HG03520 (cell line): ENCODE data around the gene TTC9C.
"Not testable (repeated sequence)": the region's sequence is repeated elsewhere in the genome, so short reads cannot be mapped to it uniquely, and the experiment has no call there.

Source experiments
- ATAC-seq: cut with Tn5 transposase; IDR thresholded peaks from one replicate; pipeline ENCODE4 v1.9.1; 2021; ENCODE audit warnings: mild to moderate bottlenecking, moderate library complexity; ENCODE audit not compliant: unreplicated experiment

Gene TTC9C

DNA sequence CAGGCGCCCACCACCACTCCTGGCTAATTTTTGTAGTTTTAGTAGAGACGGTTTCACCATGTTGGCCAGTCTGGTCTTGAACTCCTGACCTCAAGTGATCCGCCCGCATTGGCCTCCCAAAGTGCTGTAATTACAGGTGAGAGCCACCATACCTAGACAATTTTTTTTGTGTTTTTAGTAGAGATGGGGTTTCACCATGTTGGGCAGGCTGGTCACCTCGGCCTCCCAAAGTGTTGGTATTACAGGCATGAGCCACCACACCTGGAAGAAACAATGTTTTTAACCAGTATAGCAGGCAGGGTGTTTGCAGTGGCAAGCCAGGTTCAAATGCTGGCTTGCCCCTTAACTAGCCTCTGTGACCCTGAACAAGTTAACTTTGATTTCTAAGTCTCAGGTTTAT lies 21.6 kb downstream of the TTC9C start:
- not testable (repeated sequence) for ATAC-seq

DNA sequence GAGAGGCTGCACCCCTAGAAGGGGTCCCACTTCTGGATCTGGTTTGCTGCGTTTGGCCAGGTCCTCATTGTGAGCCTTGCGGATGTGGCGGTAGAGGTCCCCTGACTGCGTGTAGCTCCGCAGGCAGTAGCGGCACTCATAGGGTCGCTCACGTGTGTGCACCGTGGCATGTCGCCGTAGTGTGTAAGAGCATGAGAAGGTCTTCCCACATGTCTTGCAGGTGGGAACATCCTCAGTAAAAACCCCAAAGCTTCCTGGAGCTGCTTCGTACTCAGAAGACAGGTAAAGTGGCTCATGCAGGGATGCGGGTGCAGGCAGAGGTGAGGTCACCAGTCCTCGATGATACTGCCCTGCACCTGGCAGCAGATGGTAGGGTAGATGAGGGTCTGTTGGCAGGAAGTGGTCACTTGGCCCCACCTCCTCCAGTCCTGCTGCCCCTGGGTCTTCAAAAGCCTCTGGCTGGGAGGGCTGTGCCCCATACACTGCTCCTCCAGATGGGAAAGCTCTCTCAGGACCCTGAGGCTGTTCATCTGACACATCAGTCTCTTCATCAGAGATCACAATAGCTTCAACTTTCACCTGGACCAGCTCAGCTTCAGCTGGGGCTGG lies 24.0 kb downstream of the TTC9C start:
- ATAC-seq = no peak

DNA sequence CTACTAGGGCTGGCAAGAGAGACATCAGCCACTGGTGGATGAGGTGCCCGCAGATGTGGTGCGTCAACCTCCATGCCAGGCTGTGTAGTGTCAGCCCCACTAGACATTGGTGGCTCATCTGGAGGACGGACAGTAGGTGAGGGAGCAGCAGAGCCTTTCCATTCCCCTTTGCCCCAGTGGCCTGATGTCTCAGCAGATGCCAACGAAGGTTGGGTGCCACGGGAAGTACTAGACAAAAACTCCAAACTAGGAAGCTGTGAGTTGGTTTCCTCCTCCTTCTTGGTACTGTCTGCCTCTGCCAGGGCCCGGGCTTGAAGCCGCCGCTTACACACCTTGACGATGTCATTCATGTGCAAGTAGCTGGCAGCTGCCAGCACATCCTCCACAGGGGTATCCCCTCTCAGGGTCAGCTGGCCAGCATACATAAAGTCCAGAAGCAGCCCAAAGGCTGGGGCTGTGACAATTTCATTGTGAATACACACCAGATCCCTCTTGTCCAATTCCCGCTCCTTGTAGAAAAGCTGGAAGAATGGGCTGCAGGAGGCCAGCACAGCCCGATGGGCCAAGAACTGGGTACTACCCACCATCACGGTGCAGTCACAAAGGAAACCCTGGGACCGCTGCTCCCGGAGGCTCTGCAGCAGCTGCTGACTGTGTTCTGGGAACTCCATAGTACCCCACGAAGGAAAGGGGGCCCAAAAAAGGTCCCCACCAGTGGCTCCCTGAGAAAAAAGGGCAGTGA lies 24.9 kb downstream of the TTC9C start:
- ATAC-seq = no peak

GRCh38 chr11:62753736-62754603 lies 25.7 kb downstream of the TTC9C start, which contains the start of gene ZBTB3:
ZBTB3 (minus strand) TSS chr11:62754160; CDS start chr11:62753664, 496 bp downstream.
- ATAC-seq = peak; percentile 97

DNA sequence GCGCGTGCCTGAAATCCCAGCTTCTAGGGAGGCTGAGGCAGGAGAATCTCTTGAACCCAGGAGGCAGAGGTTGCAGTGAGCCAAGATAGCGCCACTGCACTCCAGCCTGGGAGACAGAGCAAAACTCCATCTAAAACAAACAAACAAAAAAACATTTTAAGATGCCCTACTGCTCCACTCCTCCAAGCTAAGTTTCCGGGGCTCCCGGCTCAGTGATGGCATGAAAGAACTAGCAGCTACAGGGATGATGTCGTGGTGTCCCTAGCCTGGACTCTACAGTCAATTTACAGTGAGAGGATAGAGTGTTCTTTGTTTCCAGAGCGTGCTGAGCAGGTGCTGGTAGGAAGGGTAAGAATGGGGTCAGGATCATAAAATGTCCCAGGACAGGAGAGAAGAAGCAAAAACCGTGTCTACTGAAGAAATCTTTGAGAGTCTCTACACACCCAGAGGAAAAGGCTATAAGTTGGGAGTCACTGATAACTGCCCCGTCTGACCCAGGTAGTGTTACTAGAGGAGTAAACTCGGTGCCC lies 26.9 kb downstream of the TTC9C start:
- no peak for ATAC-seq

DNA sequence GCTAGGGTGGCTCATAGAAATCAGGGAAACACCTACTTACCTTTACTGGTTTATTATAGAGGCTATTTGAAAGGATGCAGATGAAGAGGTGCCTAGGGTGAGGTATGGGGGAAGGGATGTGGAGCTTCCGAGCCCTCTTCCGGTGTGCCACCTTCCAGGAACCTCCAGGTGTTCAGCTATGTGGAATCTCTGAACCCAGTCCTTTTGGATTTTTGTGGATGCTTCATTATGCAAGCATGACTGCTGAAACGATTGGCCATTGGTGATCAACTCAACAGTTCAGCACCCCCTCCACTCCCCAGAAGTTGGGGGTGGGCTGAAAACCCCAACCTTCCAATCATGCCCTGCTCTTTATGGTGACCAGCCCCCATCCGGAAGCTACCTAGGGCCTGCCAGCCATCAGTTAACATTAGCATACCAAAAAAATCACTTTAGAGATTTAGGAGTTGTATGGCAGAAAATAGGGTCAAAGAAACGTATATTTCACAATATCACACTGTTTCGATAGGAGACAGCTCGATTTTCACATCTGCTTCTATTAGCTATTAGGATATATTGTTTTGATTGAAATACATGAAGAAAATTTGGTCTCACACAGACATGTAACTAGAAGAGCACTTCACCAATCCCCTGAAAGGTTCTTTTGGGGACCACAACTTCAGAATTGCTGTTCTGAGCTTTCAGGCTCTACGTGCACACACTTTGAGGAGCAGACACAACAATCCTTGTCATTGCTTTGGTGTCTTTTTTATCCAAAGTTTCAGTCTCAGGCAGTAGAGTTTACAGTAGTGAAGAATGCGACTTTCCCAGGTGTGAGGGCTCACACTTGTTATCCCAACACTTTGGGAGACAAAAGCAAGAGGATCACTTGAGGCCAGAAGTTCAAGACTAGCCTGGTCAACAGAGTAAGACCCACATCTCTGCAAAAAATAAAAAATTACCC lies 29.8 kb downstream of the TTC9C start:
- ATAC-seq = no peak

- ATAC-seq = not testable (repeated sequence)
Measured at GRCh38 chr11:62760867-62761227, 32.6 kb downstream of the TTC9C start.

- ATAC-seq = no peak
Measured at GRCh38 chr11:62770778-62771143, 42.5 kb downstream of the TTC9C start.

GRCh38 chr11:62771144-62772021 lies 43.1 kb downstream of the TTC9C start, which contains the start of gene TAF6L:
TAF6L (plus strand) TSS chr11:62771396; CDS start chr11:62775784, 4,388 bp downstream.
- peak; percentile 70 for ATAC-seq

DNA sequence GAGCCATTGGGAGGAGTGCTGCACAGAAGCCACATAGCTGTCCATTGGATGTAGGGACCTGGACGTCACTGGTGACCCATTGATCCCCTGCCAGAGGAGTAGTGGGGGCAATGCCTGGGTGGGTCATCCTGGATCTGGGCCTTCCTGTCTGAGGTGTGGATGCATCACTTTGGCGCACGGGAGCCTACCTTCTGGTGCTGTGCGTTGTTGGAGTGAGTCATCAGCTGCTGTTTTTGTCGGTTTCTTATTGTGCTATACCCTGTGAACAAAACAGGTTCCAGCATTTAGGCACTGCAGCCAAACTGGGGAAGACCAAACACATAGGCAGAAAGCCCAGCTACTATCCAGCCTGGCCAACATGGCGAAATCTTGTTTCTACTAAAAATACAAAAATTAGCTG lies 46.1 kb downstream of the TTC9C start:
- no peak for ATAC-seq

GRCh38 chr11:62775646-62776045 lies 47.4 kb downstream of the TTC9C start:
- no peak for ATAC-seq

- no peak for ATAC-seq
Measured at GRCh38 chr11:62777389-62777788, 49.1 kb downstream of the TTC9C start.

DNA sequence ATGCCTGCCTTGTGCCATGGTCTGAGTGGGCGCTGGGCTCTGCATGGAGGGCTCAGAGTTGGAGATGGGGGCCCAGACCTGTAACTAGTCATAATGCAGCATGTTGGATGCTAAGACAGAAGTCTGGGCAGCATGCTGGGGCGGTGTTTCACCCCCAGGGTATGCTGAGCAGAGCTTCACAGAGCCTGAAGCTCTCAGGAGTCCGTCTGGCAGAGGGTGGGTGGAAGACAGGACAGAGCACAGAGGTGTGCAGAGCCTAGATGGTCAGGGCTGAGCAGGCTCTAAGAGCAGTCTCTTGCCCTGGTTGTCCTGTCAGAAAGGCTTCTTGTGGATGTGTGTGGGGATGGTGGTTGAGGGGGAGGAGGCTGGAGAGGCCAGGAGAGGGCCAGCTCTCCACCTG lies 50.2 kb downstream of the TTC9C start:
- no peak for ATAC-seq

- ATAC-seq = no peak
Measured at GRCh38 chr11:62782753-62783152, 54.5 kb downstream of the TTC9C start.

GRCh38 chr11:62786318-62787004 lies 58.2 kb downstream of the TTC9C start:
- ATAC-seq = peak; percentile 36

DNA sequence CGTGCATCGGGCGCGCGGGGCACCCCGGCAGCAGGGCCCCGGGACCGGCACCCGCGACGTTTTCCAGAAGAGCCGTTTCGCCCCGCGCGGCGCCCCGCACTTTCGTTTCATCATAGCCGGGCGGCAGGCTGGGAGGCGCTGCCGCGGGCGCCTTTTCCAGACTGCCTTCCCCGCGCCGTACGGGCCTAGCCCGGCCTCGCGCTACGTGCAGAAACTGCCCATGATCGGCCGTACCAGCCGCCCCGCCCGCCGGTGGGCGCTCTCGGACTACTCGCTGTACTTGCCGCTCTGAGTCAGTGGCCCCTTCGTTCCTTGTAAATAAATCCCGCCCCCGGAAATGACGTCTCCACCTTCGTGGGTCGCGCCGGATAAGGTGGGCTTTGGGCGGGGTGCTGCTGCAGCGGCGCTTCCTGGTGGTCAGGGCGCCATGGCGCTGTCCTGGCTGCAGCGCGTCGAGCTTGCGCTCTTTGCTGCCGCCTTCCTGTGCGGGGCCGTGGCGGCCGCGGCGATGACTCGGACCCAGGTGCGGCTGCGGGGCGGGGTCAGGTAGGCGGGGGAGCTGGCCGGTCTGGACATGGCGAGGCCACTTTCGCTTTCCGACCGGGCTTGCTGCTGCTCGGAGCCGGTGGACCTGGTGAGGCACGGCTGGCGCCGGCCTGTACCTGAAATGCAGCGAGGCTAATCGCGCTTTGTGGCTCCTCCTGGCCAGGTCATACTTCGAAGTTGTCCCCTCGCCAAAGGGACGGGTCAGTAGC lies 58.9 kb downstream of the TTC9C start, which contains the start of gene TMEM179B:
Gene TMEM179B (plus strand): TSS at position 398 of the 755 bp plus-strand sequence. CDS start 30 bp downstream, at position 428.
- ATAC-seq = peak; percentile 57
